SK-N-SH (cell line): ENCODE measurements around the gene MTURN.

ENCODE experiments used
- CHD2 ChIP-seq: fragments of 150-350 bp; IDR thresholded peaks from 2 replicates; pipeline ENCODE4 v1.6.1; 2018; ENCODE audit warnings: low read length; ENCODE audit not compliant: partially characterized antibody
- FOXM1 ChIP-seq: IDR thresholded peaks from 2 replicates; pipeline ENCODE4 v1.4.0; 2012; ENCODE audit warnings: low read depth, mild to moderate bottlenecking
- MAX ChIP-seq: IDR thresholded peaks from 2 replicates; pipeline ENCODE4 v1.4.0; 2012; ENCODE audit warnings: low read depth
- MXI1 ChIP-seq: IDR thresholded peaks from 2 replicates; pipeline ENCODE4 v1.6.1; 2012; ENCODE audit warnings: mild to moderate bottlenecking, low read depth, low read length, improper control_type of control experiment
- POLR2AphosphoS5 ChIP-seq: IDR thresholded peaks from 2 replicates; pipeline ENCODE4 v1.6.1; 2012; ENCODE audit warnings: low read depth, low read length
- RAD21 ChIP-seq: IDR thresholded peaks from 2 replicates; pipeline ENCODE4 v1.6.1; 2012; ENCODE audit warnings: mild to moderate bottlenecking, low read length
- RCOR1 ChIP-seq: fragments of 150-350 bp; IDR thresholded peaks from 2 replicates; pipeline ENCODE4 v1.6.1; 2017; ENCODE audit warnings: antibody characterized with exemption, low read length
- REST ChIP-seq: IDR thresholded peaks from 2 replicates; pipeline ENCODE4 v1.6.1; 2012; ENCODE audit warnings: mild to moderate bottlenecking, low read depth, low read length, moderate library complexity
- SIN3A ChIP-seq: IDR thresholded peaks from 2 replicates; pipeline ENCODE4 v1.6.1; 2012; ENCODE audit warnings: low read depth, mild to moderate bottlenecking, low read length, moderate library complexity, borderline replicate concordance
- TF ChIP-seq, protein P1 (sequence below): fragments of 200-600 bp; sonication (generic); IDR thresholded peaks from 2 replicates; pipeline ENCODE4 v1.6.1; 2017; ENCODE audit warnings: antibody characterized with exemption, mild to moderate bottlenecking, moderate library complexity

GRCh38 chr7:30113144-30113543 is 21.6 kb upstream of the MTURN start:
- TF ChIP-seq CHD2 (no peak), MAX (no peak), POLR2AphosphoS5 (no peak), REST (no peak), RAD21 (no peak), MXI1 (no peak), SIN3A (no peak), RCOR1 (no peak), FOXM1 (no peak)
- TF ChIP-seq, protein P1, sequence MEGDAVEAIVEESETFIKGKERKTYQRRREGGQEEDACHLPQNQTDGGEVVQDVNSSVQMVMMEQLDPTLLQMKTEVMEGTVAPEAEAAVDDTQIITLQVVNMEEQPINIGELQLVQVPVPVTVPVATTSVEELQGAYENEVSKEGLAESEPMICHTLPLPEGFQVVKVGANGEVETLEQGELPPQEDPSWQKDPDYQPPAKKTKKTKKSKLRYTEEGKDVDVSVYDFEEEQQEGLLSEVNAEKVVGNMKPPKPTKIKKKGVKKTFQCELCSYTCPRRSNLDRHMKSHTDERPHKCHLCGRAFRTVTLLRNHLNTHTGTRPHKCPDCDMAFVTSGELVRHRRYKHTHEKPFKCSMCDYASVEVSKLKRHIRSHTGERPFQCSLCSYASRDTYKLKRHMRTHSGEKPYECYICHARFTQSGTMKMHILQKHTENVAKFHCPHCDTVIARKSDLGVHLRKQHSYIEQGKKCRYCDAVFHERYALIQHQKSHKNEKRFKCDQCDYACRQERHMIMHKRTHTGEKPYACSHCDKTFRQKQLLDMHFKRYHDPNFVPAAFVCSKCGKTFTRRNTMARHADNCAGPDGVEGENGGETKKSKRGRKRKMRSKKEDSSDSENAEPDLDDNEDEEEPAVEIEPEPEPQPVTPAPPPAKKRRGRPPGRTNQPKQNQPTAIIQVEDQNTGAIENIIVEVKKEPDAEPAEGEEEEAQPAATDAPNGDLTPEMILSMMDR, result no peak
